Hematopoietic multipotent progenitor cell treated with erythropoietin and hydrocortisone succinate and interleukin-3 and kit ligand, for 15 days (in vitro differentiated cells): ENCODE data around the gene PLD6.

Source experiments
- DNase-seq: peaks from one replicate; pipeline ENCODE4 v3.0.0-alpha.2; 2015; ENCODE audit warnings: low spot score

The PLD6 gene

DNA sequence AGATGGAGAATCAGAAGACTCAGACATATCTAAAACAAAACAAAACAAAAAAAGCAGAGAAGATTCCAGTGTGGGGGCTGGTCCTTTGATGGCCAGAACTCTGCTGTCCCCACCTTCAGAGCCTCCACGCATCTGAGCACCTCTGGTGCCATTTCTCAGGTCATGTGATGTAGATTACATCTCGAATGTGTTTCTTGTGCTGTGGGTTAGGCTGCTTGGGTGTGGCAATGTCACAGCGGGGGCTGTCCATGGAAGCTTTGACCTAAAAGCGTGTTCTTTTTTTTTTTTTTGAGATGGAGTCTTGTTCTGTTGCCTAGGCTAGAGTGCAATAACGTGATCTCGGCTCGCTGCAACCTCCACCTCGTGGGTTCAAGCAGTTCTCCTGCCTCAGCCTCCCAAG is 51.2 kb downstream of the PLD6 start:
- DNase-seq = no peak

DNA sequence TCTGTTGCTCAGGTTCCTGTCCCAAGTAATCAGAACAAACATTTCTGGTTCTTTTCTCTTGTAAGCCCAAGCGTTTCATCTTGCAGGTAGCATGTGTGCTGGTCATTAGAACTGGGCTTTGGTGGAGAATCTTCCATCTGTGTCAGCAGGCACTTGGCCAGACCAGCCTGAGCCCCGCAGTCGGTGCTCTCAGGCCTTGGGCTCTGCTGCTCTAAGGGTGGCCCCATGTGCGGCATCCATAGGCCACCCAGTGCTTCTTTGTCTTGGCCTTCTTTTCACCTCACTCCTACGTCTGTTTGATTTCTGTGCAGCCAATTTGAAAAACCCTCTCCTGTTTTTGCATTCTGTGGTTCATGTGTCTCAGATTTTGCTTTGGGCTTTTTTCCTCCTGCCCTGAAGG is 51.6 kb downstream of the PLD6 start:
- DNase-seq = no peak

GRCh38 chr17:17153709-17154108 is 52.4 kb downstream of the PLD6 start:
- DNase-seq = no peak

DNA sequence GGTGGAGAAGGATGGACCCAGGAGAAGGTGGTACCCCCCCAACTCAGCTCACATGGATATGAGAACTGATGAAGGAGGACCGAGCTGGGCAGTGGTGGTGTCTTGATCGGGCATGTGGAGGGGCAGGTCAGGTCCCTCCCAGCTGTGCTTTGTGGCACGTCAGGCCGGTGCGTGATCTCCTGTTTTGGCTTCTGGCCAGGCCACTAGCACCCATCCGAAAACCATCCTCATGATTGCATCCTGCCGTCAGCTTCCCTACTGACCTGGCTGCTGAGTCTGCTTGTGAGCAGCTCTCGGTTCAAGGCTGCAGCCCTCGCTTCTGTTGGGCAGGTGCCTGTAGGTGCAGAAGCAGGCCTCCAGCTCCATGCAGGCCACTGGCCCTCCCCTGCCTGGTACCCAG is 53.1 kb downstream of the PLD6 start:
- DNase-seq = no peak

DNA sequence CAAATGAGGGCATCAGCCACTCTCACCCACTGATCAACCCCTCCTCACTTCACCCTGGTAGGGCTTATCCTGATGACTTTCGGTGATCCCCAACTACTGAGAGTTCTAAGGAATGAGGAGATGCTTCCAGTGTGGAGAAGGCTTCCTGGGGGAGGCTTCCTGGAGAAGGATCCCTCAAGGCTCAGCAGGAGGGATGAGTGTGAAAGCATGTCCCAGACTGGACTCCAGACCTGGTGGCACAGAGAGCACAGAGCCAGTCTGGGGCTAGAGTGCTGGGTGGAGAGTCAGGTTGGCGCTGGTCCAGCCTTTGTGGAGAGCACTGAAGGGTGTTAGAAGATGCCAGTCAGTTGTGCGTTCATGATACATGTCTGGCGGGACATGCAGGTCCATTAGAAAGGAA is 53.7 kb downstream of the PLD6 start:
- peak; percentile 15 for DNase-seq

- peak; percentile 66 for DNase-seq
These were observed 54.2 kb downstream of the PLD6 start for GRCh38 chr17:17151962-17152361.

DNA sequence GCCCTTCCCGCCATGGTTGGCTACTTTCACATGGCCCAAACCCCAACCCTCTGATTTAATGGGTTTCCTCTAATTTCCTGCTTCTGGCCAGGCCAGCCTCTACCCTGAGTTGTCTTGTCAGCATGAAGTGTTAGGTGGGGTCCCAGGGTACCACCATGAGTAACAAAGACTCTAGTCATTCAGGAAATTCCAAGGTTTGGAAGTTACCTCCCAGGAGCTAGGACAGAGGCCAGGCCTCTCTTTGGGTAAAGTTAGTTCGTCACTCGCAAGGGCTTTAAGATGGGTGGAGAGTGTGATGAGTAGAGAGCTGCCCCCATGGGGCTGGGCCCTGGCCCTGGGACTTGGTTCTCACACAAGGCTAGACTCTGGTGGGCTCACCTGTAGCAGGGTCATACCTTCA is 54.6 kb downstream of the PLD6 start:
- no peak for DNase-seq

GRCh38 chr17:17151055-17151454 is 55.1 kb downstream of the PLD6 start:
- DNase-seq = no peak
